Hematopoietic multipotent progenitor cell treated with erythropoietin and hydrocortisone succinate and interleukin-3 and kit ligand, for 15 days (in vitro differentiated cells): ENCODE results near the gene NET1.

Experiments used
- DNase-seq: peaks from one replicate; pipeline ENCODE4 v3.0.0-alpha.2; 2015; ENCODE audit warnings: low spot score

Gene NET1

GRCh38 chr10:5500162-5500670 is 87.9 kb downstream of the NET1 start:
- no peak for DNase-seq

- no peak for DNase-seq
These were observed 88.6 kb downstream of the NET1 start for GRCh38 chr10:5500910-5501309.

- DNase-seq = no peak
These were observed 89.7 kb downstream of the NET1 start for GRCh38 chr10:5502061-5502521.

- DNase-seq = no peak
These were observed 90.5 kb downstream of the NET1 start for GRCh38 chr10:5502571-5503476.

GRCh38 chr10:5503477-5503835 is 91.1 kb downstream of the NET1 start:
- DNase-seq = no peak

- DNase-seq = no peak
These were observed 92.1 kb downstream of the NET1 start for GRCh38 chr10:5504146-5505072.

- no peak for DNase-seq
These were observed 93.9 kb downstream of the NET1 start for GRCh38 chr10:5506246-5506645.

GRCh38 chr10:5506751-5507648 is 94.6 kb downstream of the NET1 start:
- no peak for DNase-seq

GRCh38 chr10:5507649-5508131 is 95.3 kb downstream of the NET1 start:
- no peak for DNase-seq

- DNase-seq = no peak
These were observed 95.8 kb downstream of the NET1 start for GRCh38 chr10:5508161-5508604.
